HT-29 (cell line): ENCODE results near the gene SNCB. TPM values are rescaled to one million over a fixed set of nuclear protein-coding genes. Genes with fewer than 3 reads are reported as not detected.

ENCODE experiments used
- DNase-seq: peaks from one replicate; pipeline ENCODE4 v3.0.0-alpha.2; 2015; ENCODE audit warnings: low spot score
- total RNA-seq: library from RNA; depleted of rRNA; stranded (reverse); fragments of >200 nt; shearing (Covaris generic); gene quantifications from 2 replicates; pipeline ENCODE4 v1.2.3, GENCODE V29; 2014

Gene SNCB
- total RNA-seq, 1 experiment from 2014 or later, result not detected

DNA sequence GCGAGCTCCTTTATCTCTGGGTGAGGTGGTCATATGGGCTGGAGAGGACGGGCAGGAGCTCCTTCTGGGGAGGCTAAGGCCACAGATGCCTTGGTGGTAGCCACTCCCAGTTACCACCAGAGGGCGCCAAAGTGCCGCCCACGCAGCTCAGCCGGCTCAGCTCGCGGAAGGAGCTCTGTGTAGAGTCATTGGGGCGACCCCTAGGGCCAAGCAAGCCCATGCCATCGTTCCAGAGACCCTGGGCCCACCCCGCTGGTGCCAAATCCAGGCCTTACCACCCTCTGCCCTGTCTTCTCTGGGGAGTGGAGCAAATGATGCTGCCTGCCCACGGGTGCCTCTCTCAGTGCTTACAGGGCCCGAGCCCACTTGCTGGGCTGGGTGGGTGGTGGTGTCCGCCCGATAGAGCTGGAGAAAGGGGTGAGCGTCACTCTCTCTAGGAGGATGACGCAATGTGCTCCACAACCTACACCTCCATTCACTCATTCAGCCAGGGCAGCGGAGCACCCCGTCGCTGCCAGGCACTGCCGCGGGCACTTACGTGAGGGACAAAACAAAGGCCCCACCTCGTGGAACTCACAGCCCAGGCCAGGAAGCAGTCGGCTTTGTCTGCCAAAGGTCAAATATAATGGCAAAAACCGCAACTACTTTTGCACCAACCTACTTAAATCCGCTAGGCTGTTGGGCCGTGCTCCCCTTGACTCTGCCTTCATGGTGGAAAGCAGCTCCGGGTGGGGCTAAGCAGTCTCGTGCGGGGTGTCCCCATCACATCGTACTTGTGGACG lies 30.7 kb upstream of the SNCB start:
- peak; percentile 84 for DNase-seq

GRCh38 chr5:176660530-176660859 lies 30.2 kb upstream of the SNCB start:
- DNase-seq, result no peak

DNA sequence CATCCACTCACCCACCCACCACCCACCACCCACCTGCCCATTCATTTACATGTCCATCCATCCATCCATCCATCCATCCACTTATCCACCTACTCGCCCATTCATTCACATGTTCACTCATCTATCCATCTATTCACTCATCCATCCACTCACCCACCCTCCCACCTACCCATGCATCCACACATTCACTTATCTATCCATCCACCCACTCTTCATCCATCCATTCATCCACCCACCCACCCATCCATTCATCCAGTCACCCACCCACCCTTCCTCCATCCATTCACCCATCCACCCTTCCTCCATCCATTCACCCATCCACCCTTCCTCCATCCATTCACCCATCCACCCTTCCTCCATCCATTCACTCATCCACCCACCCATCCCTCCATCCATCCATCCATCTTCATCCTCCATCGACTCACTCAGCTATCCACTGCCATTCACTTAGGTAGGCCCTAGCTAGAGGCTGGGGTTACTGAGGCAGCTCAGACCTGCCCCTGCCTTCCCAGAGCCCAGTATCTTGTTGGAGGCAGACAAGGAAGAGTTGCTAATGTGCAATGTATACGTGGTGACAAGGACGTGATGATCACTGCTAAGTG lies 29.6 kb upstream of the SNCB start:
- no peak for DNase-seq

GRCh38 chr5:176659512-176659839 lies 29.1 kb upstream of the SNCB start:
- DNase-seq, result no peak

- DNase-seq, result peak; percentile 28
Observed at GRCh38 chr5:176658817-176659511, 28.6 kb upstream of the SNCB start.

GRCh38 chr5:176658007-176658599 lies 27.8 kb upstream of the SNCB start:
- DNase-seq, result peak; percentile 77

DNA sequence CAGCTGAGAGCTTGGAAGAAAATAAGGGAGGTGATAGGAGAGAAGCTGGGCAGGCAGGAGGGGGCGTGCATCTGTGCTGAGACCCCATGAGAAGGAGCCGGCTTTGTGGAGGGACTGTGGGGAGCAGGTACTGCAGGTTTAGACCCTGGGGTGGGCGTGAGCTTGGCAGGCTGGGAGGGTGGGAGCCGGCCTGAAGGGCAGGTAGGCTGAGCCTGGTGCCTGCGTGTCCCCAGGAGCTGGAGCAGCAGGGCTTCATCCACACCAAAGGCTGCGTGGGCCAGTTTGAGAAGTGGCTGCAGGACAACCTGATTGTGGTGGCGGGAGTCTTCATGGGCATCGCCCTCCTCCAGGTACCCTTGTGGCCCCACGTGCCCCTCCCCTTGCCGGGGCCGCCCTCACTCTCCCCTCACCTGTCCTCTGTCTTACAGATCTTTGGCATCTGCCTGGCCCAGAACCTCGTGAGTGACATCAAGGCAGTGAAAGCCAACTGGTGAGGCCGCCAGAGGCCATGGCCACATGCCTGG lies 26.2 kb upstream of the SNCB start:
- no peak for DNase-seq

DNA sequence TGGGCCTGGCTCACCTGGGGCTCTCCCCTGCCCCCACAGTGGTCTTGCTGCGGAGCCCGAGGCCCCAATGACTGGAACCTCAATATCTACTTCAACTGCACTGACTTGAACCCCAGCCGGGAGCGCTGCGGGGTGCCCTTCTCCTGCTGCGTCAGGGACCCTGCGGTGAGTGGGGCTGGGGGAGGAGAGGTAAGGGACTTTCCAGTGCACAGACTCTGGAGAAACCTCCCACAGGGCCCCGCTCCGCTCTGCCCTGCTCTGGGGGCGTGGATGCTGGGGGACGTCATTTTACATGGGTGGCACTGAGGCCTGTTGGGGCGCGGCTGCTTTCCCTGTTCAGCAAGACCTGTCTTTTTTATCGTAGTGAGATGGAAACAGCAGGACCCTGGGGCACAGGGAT lies 24.5 kb upstream of the SNCB start:
- DNase-seq, result no peak

DNA sequence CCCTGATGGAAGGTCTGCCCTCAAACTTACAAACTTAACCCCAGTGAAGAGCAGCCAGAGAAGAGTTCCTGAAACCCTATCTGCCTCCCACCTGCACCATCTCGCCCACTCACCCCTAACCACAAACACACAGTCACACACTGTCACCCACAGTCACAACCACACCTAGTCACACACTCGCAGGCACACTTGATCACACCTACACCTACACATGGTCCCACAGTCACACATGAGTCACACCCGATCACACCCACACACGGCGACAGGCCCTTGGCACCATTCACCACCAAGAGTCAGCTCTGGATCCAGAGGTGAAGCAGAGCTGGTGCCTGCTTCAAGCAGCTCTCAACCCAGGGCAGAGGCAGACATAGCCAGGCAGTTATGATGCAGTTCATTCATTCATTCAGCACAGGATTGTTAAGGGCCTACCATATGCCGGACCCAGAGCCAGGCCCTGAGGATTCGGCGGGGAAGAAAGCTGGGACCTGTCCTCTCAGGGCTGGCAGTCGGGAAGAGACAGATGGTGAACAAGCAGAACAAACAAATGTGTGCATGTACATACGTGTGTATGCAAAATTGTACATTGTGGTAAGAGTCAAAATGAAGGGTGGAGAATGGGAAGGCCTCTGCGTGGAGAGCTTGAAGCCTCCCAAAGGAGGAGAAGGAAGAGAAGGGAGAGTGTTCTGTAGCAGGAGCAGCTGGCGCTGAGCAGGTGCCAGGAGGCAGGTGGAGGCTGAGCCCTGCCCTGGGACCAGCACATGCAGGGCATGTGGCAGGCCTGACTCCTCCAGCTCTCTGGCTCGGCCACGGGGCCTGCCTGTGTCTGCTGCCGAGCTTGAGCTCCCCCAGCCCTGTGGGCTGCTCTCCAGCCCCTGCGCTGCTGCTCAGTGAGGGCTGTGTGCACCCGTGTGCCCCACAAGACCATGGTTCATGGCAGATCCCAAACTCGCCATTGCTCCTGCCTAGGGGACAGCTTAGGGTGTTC lies 23.4 kb upstream of the SNCB start:
- DNase-seq, result no peak

GRCh38 chr5:176652136-176652535 lies 21.8 kb upstream of the SNCB start:
- no peak for DNase-seq

GRCh38 chr5:176651472-176651980 lies 21.2 kb upstream of the SNCB start:
- no peak for DNase-seq

- DNase-seq, result no peak
Observed at GRCh38 chr5:176650354-176650884, 20.1 kb upstream of the SNCB start.

- no peak for DNase-seq
Observed at GRCh38 chr5:176648474-176649194, 18.3 kb upstream of the SNCB start.

DNA sequence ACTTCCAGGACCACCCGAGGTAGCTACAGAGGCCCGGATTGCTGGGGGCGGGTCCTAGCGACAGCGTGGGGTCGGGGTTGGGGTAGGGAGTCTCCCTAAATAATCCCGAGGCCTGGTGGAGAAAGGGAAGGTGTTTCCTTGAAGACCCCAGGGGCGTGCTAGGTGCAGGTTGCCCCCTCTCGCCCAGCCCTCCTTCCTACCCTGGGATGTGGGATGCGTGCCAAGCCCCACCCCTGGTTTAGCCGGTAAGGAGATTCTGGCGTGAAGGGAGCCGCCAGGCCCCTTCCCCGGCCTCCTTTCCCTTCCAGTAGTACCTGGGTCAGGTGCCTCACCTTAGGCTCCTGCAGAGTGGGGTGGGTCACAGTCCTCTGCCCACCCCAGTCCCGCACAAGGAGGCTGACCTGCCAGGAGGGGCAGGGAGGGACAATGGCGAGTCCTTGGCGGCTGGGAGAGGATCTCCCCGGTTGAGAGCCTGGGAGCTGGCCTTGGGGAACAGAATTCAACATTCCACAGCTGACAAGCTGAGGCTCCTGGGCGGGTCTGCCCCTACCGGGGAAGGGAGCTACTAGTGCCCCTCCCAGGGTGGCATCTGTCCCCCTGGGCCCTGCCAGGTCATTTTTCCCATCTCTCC lies 17.6 kb upstream of the SNCB start:
- peak; percentile 48 for DNase-seq

- DNase-seq, result peak; percentile 98
Observed at GRCh38 chr5:176647030-176647842, 16.9 kb upstream of the SNCB start, which contains the start of gene TSPAN17. Gene TSPAN17, plus strand, starts transcription at chr5:176647484. Its CDS starts 132 bp downstream, at chr5:176647616.

- DNase-seq, result no peak
Observed at GRCh38 chr5:176646707-176647029, 16.3 kb upstream of the SNCB start.

- no peak for DNase-seq
Observed at GRCh38 chr5:176646049-176646706, 15.8 kb upstream of the SNCB start.
